HUES48 (cell line): ENCODE measurements around the gene CHSY1.

Experiments
- H3K27ac ChIP-seq: one replicate; pipeline ENCODE4 v1.7.0; 2013; ENCODE audit warnings: low read depth, low read length, inconsistent platforms
- H3K27me3 ChIP-seq: 2 replicates; pipeline ENCODE4 v1.6.1; 2013; ENCODE audit warnings: mild to moderate bottlenecking, low read length; ENCODE audit not compliant: control insufficient read depth, insufficient read depth
- H3K36me3 ChIP-seq: 2 replicates; pipeline ENCODE4 v1.6.1; 2013; ENCODE audit warnings: low read length; ENCODE audit not compliant: control insufficient read depth, insufficient read depth
- H3K4me1 ChIP-seq: 2 replicates; pipeline ENCODE4 v1.6.1; 2013; ENCODE audit warnings: mild to moderate bottlenecking, low read length; ENCODE audit not compliant: control insufficient read depth, insufficient read depth
- H3K4me3 ChIP-seq: 2 replicates; pipeline ENCODE4 v1.5.1; 2013; ENCODE audit warnings: mild to moderate bottlenecking, low read depth, low read length
- H3K9ac ChIP-seq: 2 replicates; pipeline ENCODE4 v1.6.1; 2013; ENCODE audit warnings: mild to moderate bottlenecking, low read depth, low read length, moderate library complexity
- H3K9me3 ChIP-seq: 2 replicates; pipeline ENCODE4 v1.6.1; 2013; ENCODE audit warnings: low read length; ENCODE audit not compliant: control insufficient read depth, insufficient read depth

CHSY1 gene

GRCh38 chr15:101266787-101267186 lies 14.9 kb upstream of the CHSY1 start:
- no peak overlapping the region for H3K4me3 ChIP-seq
- 0 out of 2 replicates have a peak, but pooled peaks cover 4% of the 10 kb centered on the region for H3K4me1 ChIP-seq
- peaks cover 24% of the 10 kb centered on the region for H3K36me3 ChIP-seq
- no peaks in the 10 kb centered on the region for H3K9me3 ChIP-seq
- no peaks in the 10 kb centered on the region for H3K27me3 ChIP-seq
- H3K27ac ChIP-seq: no peak overlapping the region
- no peak overlapping the region for H3K9ac ChIP-seq

- Histone ChIP-seq H3K27me3 (no peaks in the 10 kb centered on the region), H3K36me3 (peaks cover 17% of the 10 kb centered on the region), H3K4me1 (0 out of 2 replicates have a peak, but pooled peaks cover 4% of the 10 kb centered on the region), H3K4me3 (no peak overlapping the region), H3K9me3 (no peaks in the 10 kb centered on the region), H3K9ac (no peak overlapping the region), H3K27ac (no peak overlapping the region)
Observed at GRCh38 chr15:101266034-101266433, 14.2 kb upstream of the CHSY1 start.

GRCh38 chr15:101264911-101265641 lies 13.2 kb upstream of the CHSY1 start:
- Histone ChIP-seq H3K4me1 (0 out of 2 replicates have a peak, but pooled peaks cover 4% of the 10 kb centered on the region), H3K9ac (no peak overlapping the region), H3K9me3 (no peaks in the 10 kb centered on the region), H3K27ac (no peak overlapping the region), H3K4me3 (no peak overlapping the region), H3K27me3 (no peaks in the 10 kb centered on the region), H3K36me3 (peaks cover 7% of the 10 kb centered on the region; the same call in 1 of the 2 replicates)

GRCh38 chr15:101264011-101264410 lies 12.2 kb upstream of the CHSY1 start:
- H3K4me1 ChIP-seq: 0 out of 2 replicates have a peak, but pooled peaks cover 4% of the 10 kb centered on the region
- H3K9me3 ChIP-seq: no peaks in the 10 kb centered on the region
- no peaks in the 10 kb centered on the region for H3K27me3 ChIP-seq
- H3K36me3 ChIP-seq: no peaks in the 10 kb centered on the region
- H3K27ac ChIP-seq: no peak overlapping the region
- no peak overlapping the region for H3K4me3 ChIP-seq
- no peak overlapping the region for H3K9ac ChIP-seq

- Histone ChIP-seq H3K9me3 (no peaks in the 10 kb centered on the region), H3K4me3 (no peak overlapping the region), H3K27ac (no peak overlapping the region), H3K36me3 (no peaks in the 10 kb centered on the region), H3K27me3 (no peaks in the 10 kb centered on the region), H3K9ac (no peak overlapping the region), H3K4me1 (peaks cover 12% of the 10 kb centered on the region)
Observed at GRCh38 chr15:101262551-101262950, 10.7 kb upstream of the CHSY1 start.

GRCh38 chr15:101258238-101259144 lies 6.6 kb upstream of the CHSY1 start:
- no peaks in the 10 kb centered on the region for H3K9me3 ChIP-seq
- no peak overlapping the region for H3K4me3 ChIP-seq
- H3K4me1 ChIP-seq: peaks cover 15% of the 10 kb centered on the region
- H3K36me3 ChIP-seq: no peaks in the 10 kb centered on the region
- H3K27me3 ChIP-seq: no peaks in the 10 kb centered on the region
- H3K9ac ChIP-seq: peak overlapping the region; percentile 25; the same call in 1 of the 2 replicates
- H3K27ac ChIP-seq: no peak overlapping the region

- Histone ChIP-seq H3K4me1 (peaks cover 23% of the 10 kb centered on the region), H3K9me3 (no peaks in the 10 kb centered on the region), H3K36me3 (no peaks in the 10 kb centered on the region), H3K27ac (no peak overlapping the region), H3K4me3 (no peak overlapping the region), H3K9ac (no peak overlapping the region), H3K27me3 (peaks cover 8% of the 10 kb centered on the region; the same call in 1 of the 2 replicates)
Observed at GRCh38 chr15:101256757-101257156, 4.9 kb upstream of the CHSY1 start.

GRCh38 chr15:101255615-101256241 lies 3.9 kb upstream of the CHSY1 start:
- Histone ChIP-seq H3K36me3 (no peaks in the 10 kb centered on the region), H3K4me1 (peaks cover 23% of the 10 kb centered on the region), H3K9ac (no peak overlapping the region), H3K27ac (no peak overlapping the region), H3K27me3 (peaks cover 8% of the 10 kb centered on the region; the same call in 1 of the 2 replicates), H3K9me3 (no peaks in the 10 kb centered on the region), H3K4me3 (no peak overlapping the region)

- no peak overlapping the region for H3K4me3 ChIP-seq
- H3K4me1 ChIP-seq: peaks cover 23% of the 10 kb centered on the region
- no peaks in the 10 kb centered on the region for H3K36me3 ChIP-seq
- H3K9ac ChIP-seq: no peak overlapping the region
- H3K9me3 ChIP-seq: no peaks in the 10 kb centered on the region
- no peak overlapping the region for H3K27ac ChIP-seq
- peaks cover 8% of the 10 kb centered on the region; the same call in 1 of the 2 replicates for H3K27me3 ChIP-seq
Observed at GRCh38 chr15:101255051-101255395, 3.2 kb upstream of the CHSY1 start.

GRCh38 chr15:101254157-101255050 lies 2.6 kb upstream of the CHSY1 start:
- Histone ChIP-seq H3K27me3 (peaks cover 8% of the 10 kb centered on the region; the same call in 1 of the 2 replicates), H3K9ac (no peak overlapping the region), H3K4me3 (no peak overlapping the region), H3K9me3 (no peaks in the 10 kb centered on the region), H3K27ac (no peak overlapping the region), H3K4me1 (peaks cover 28% of the 10 kb centered on the region), H3K36me3 (no peaks in the 10 kb centered on the region)
